Breast epithelium (tissue), 3 donors: ENCODE measurements around the gene ANKRD31.
"Not testable (repeated sequence)": the region's sequence is repeated elsewhere in the genome, so short reads cannot be mapped to it uniquely, and the experiment has no call there.

Experiments used
- CTCF ChIP-seq, 3 donors: fragments of 450-650 bp; IDR thresholded peaks; one replicate each; pipeline ENCODE4 v1.5.1; 2016 to 2017; ENCODE audit warnings: antibody characterized with exemption in 3 of 3, mild to moderate bottlenecking in 3 of 3, moderate library complexity in 3 of 3
- POLR2A ChIP-seq: fragments of 450-650 bp; IDR thresholded peaks from one replicate; pipeline ENCODE4 v1.6.1; 2016; ENCODE audit warnings: antibody characterized with exemption, mild to moderate bottlenecking, moderate library complexity

DNA sequence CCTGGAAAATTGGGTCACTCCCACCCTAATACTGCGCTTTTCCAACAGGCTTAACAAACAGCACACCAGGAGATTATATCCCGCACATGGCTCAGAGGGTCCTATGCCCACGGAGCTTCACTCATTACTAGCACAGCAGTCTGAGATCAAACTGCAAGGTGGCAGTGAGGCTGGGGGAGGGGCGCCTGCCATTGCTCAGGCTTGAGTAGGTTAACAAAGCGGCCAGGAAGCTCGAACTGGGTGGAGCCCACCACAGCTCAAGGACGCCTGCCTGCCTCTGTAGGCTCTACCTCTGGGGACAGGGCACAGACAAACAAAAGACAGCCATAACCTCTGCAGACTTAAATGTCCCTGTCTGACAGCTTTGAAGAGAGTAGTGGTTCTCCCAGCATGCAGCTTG lies 60.7 kb downstream of the ANKRD31 start:
- not testable (repeated sequence) for TF ChIP-seq CTCF (IDR thresholded peaks at IDR 0.05); POLR2A
